ENCODE data around the gene BOD1L1. TPM values are rescaled to one million over a fixed set of nuclear protein-coding genes. Genes with fewer than 3 reads are reported as not detected.

Gene BOD1L1
- total RNA-seq, 2 donors from 2014 or later = 16.2 to 20.0 TPM

- no peak for TF ChIP-seq CTCF (IDR thresholded peaks at IDR 0.05)
- Histone ChIP-seq H3K27me3 (no peaks in the 10 kb centered on the region), H3K36me3 (no peaks in the 10 kb centered on the region), H3K4me3 (no peak overlapping the region), H3K4me1 (peaks cover 0 to 14% of the 10 kb centered on the region in 2 donors), H3K27ac (no peak overlapping the region), H3K9me3 (no peaks in the 10 kb centered on the region)
- DNase-seq (ENCODE audit: low spot score) = no peak
Measured at GRCh38 chr4:13645075-13645474, 17.6 kb upstream of the BOD1L1 start.

GRCh38 chr4:13642170-13642950 lies 14.8 kb upstream of the BOD1L1 start:
- no peak for DNase-seq (ENCODE audit: low spot score)
- no peak overlapping the region for H3K4me3 ChIP-seq
- H3K4me1 ChIP-seq = peaks cover 0 to 14% of the 10 kb centered on the region in 2 donors
- H3K9me3 ChIP-seq = no peaks in the 10 kb centered on the region
- H3K27ac ChIP-seq = peak overlapping the region in 1 of 2 donors; percentile 26
- no peak for TF ChIP-seq CTCF (IDR thresholded peaks at IDR 0.05)
- no peaks in the 10 kb centered on the region for H3K27me3 ChIP-seq
- H3K36me3 ChIP-seq = no peaks in the 10 kb centered on the region

DNA sequence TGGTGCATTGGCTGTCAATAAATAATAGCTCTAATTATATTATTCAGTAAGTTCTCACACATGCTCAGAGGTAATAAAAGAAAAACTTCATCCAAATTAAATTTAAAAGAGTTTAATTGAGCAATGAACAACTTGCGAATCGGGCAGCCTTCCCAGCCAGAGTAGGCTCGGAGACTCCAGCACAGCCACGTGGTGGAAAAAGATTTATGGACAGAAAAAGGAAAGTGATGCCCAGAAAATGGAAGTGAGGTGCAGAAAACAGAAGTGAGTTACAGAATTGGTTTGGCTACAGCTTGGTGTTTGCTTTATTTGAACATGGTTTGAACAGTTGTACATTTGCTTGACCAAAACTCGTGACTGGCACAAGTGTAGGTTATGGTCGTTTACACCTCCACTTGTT lies 13.6 kb upstream of the BOD1L1 start:
- Histone ChIP-seq H3K36me3 (no peaks in the 10 kb centered on the region), H3K9me3 (no peaks in the 10 kb centered on the region), H3K27ac (no peak overlapping the region), H3K27me3 (no peaks in the 10 kb centered on the region), H3K4me3 (no peak overlapping the region), H3K4me1 (peaks cover 0 to 14% of the 10 kb centered on the region in 2 donors)
- DNase-seq (ENCODE audit: low spot score) = no peak
- TF ChIP-seq CTCF (IDR thresholded peaks at IDR 0.05) = no peak

GRCh38 chr4:13640149-13640940 lies 12.8 kb upstream of the BOD1L1 start:
- H3K4me1 ChIP-seq = peaks cover 0 to 14% of the 10 kb centered on the region in 2 donors
- H3K27ac ChIP-seq = no peak overlapping the region
- no peak for DNase-seq (ENCODE audit: low spot score)
- no peaks in the 10 kb centered on the region for H3K9me3 ChIP-seq
- no peak for TF ChIP-seq CTCF (IDR thresholded peaks at IDR 0.05)
- H3K27me3 ChIP-seq = no peaks in the 10 kb centered on the region
- no peak overlapping the region for H3K4me3 ChIP-seq
- no peaks in the 10 kb centered on the region for H3K36me3 ChIP-seq

- no peaks in the 10 kb centered on the region for H3K4me1 ChIP-seq
- H3K27ac ChIP-seq = no peak overlapping the region
- no peaks in the 10 kb centered on the region for H3K27me3 ChIP-seq
- no peak for TF ChIP-seq CTCF (IDR thresholded peaks at IDR 0.05)
- no peaks in the 10 kb centered on the region for H3K9me3 ChIP-seq
- no peak overlapping the region for H3K4me3 ChIP-seq
- H3K36me3 ChIP-seq = no peaks in the 10 kb centered on the region
- no peak for DNase-seq (ENCODE audit: low spot score)
Measured at GRCh38 chr4:13635286-13635799, 7.8 kb upstream of the BOD1L1 start.

Data from right atrium auricular region (tissue), 2 donors.